Gastrocnemius medialis (tissue), 4 donors: ENCODE measurements around the gene ENDOV.

Experiments
- CTCF ChIP-seq, 5 experiments: fragments of 450-650 bp in 3 of 5; fragments of 200-600 bp in 2 of 5; sonication (generic) in 2 of 5; IDR thresholded peaks in 4 of 5; conservative IDR thresholded peaks in 1 of 5; 1 replicate in 4 of 5; 2 replicates in 1 of 5; pipeline ENCODE4 v1.5.1; 2016 to 2019; ENCODE audit warnings: antibody characterized with exemption in 5 of 5, mild to moderate bottlenecking in 3 of 5, moderate library complexity in 3 of 5
- POLR2A ChIP-seq, 2 donors: fragments of 450-650 bp; IDR thresholded peaks; one replicate each; pipeline ENCODE4 v1.6.1; 2017; ENCODE audit warnings: antibody characterized with exemption in 2 of 2, mild to moderate bottlenecking in 2 of 2, moderate library complexity in 2 of 2

- TF ChIP-seq CTCF (IDR thresholded peaks at IDR 0.05 in 4 of 5, conservative IDR thresholded peaks at IDR 0.05 in 1 of 5) (no peak), POLR2A (IDR thresholded peaks at IDR 0.05) (no peak)
Observed at GRCh38 chr17:80372922-80373570, 41.9 kb upstream of the ENDOV start.
